ENCODE data around the gene GNAI1.

Gene GNAI1

GRCh38 chr7:80218723-80219122 lies 84.1 kb downstream of the GNAI1 start:
- no peaks in the 10 kb centered on the region for H3K4me1 ChIP-seq (ENCODE audit: insufficient read depth, low read length)
- H3K4me3 ChIP-seq (ENCODE audit: low read depth in 1 of 2, low read length in 2 of 2): no peak overlapping the region
- peaks cover 5% of the 10 kb centered on the region for H3K36me3 ChIP-seq (ENCODE audit: insufficient read depth, low read length)
- H3K9ac ChIP-seq (ENCODE audit: low read length): no peak overlapping the region
- no peaks in the 10 kb centered on the region for H3K27me3 ChIP-seq (ENCODE audit: control insufficient read depth in 1 of 2, insufficient read depth in 2 of 2, low read length in 2 of 2)
- no peak overlapping the region for H3K27ac ChIP-seq (ENCODE audit: low read depth, low read length)
- no peaks in the 10 kb centered on the region for H3K9me3 ChIP-seq (ENCODE audit: low read length)

- Histone ChIP-seq H3K36me3 (ENCODE audit: insufficient read depth, low read length) (no peaks in the 10 kb centered on the region), H3K9me3 (ENCODE audit: low read length) (no peaks in the 10 kb centered on the region), H3K4me1 (ENCODE audit: insufficient read depth, low read length) (no peaks in the 10 kb centered on the region), H3K27me3 (ENCODE audit: control insufficient read depth in 1 of 2, insufficient read depth in 2 of 2, low read length in 2 of 2) (no peaks in the 10 kb centered on the region), H3K4me3 (ENCODE audit: low read depth in 1 of 2, low read length in 2 of 2) (no peak overlapping the region), H3K27ac (ENCODE audit: low read depth, low read length) (no peak overlapping the region), H3K9ac (ENCODE audit: low read length) (no peak overlapping the region)
Observed at GRCh38 chr7:80220022-80220634, 85.5 kb downstream of the GNAI1 start.

GRCh38 chr7:80224415-80224814 lies 89.8 kb downstream of the GNAI1 start:
- no peak overlapping the region for H3K27ac ChIP-seq (ENCODE audit: low read depth, low read length)
- no peak overlapping the region for H3K4me3 ChIP-seq (ENCODE audit: low read depth in 1 of 2, low read length in 2 of 2)
- no peak overlapping the region for H3K9ac ChIP-seq (ENCODE audit: low read length)
- no peaks in the 10 kb centered on the region for H3K9me3 ChIP-seq (ENCODE audit: low read length)
- H3K36me3 ChIP-seq (ENCODE audit: insufficient read depth, low read length): no peaks in the 10 kb centered on the region
- no peaks in the 10 kb centered on the region for H3K27me3 ChIP-seq (ENCODE audit: control insufficient read depth in 1 of 2, insufficient read depth in 2 of 2, low read length in 2 of 2)
- H3K4me1 ChIP-seq (ENCODE audit: insufficient read depth, low read length): no peaks in the 10 kb centered on the region

GRCh38 chr7:80225361-80225760 lies 90.7 kb downstream of the GNAI1 start:
- no peak overlapping the region for H3K27ac ChIP-seq (ENCODE audit: low read depth, low read length)
- no peaks in the 10 kb centered on the region for H3K27me3 ChIP-seq (ENCODE audit: control insufficient read depth in 1 of 2, insufficient read depth in 2 of 2, low read length in 2 of 2)
- H3K4me1 ChIP-seq (ENCODE audit: insufficient read depth, low read length): no peaks in the 10 kb centered on the region
- H3K9me3 ChIP-seq (ENCODE audit: low read length): no peaks in the 10 kb centered on the region
- H3K9ac ChIP-seq (ENCODE audit: low read length): no peak overlapping the region
- no peaks in the 10 kb centered on the region for H3K36me3 ChIP-seq (ENCODE audit: insufficient read depth, low read length)
- H3K4me3 ChIP-seq (ENCODE audit: low read depth in 1 of 2, low read length in 2 of 2): no peak overlapping the region

GRCh38 chr7:80226629-80227028 lies 92.0 kb downstream of the GNAI1 start:
- H3K27me3 ChIP-seq (ENCODE audit: control insufficient read depth in 1 of 2, insufficient read depth in 2 of 2, low read length in 2 of 2): no peaks in the 10 kb centered on the region

GRCh38 chr7:80230327-80230726 lies 95.7 kb downstream of the GNAI1 start:
- no peaks in the 10 kb centered on the region for H3K36me3 ChIP-seq (ENCODE audit: insufficient read depth, low read length)
- H3K9ac ChIP-seq (ENCODE audit: low read length): no peak overlapping the region
- no peak overlapping the region for H3K27ac ChIP-seq (ENCODE audit: low read depth, low read length)
- H3K27me3 ChIP-seq (ENCODE audit: control insufficient read depth in 1 of 2, insufficient read depth in 2 of 2, low read length in 2 of 2): no peaks in the 10 kb centered on the region
- no peak overlapping the region for H3K4me3 ChIP-seq (ENCODE audit: low read depth in 1 of 2, low read length in 2 of 2)
- H3K9me3 ChIP-seq (ENCODE audit: low read length): no peaks in the 10 kb centered on the region
- H3K4me1 ChIP-seq (ENCODE audit: insufficient read depth, low read length): no peaks in the 10 kb centered on the region

More at GRCh38 chr7:80226629-80227028, 92.0 kb downstream of the GNAI1 start:
- Histone ChIP-seq H3K4me3 (ENCODE audit: low read depth in 1 of 2, low read length in 2 of 2) (no peak overlapping the region), H3K9me3 (ENCODE audit: low read length) (no peaks in the 10 kb centered on the region), H3K27ac (ENCODE audit: low read depth, low read length) (no peak overlapping the region), H3K36me3 (ENCODE audit: insufficient read depth, low read length) (no peaks in the 10 kb centered on the region), H3K9ac (ENCODE audit: low read length) (no peak overlapping the region), H3K4me1 (ENCODE audit: insufficient read depth, low read length) (no peaks in the 10 kb centered on the region)

DNA sequence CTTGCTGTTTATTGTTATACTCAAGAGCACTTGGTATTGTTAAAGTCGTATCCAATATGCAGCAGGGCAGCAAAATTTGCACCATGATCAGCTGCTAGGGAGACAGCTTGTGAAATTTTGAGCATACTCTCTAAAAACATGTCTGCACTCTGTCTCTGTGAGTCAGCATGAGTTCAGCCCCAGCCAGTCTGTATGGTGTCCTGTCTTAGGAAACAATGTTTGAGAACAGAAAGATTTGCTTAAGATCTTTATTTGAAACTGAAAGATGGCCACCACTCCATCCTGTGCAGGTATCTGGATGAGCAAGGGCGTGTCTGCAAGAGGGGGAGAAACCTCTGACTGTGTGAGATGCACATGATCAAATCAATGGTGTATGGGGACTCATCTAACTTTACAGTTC lies 97.1 kb downstream of the GNAI1 start:
- H3K27ac ChIP-seq (ENCODE audit: low read depth, low read length): no peak overlapping the region
- no peak overlapping the region for H3K9ac ChIP-seq (ENCODE audit: low read length)
- H3K4me3 ChIP-seq (ENCODE audit: low read depth in 1 of 2, low read length in 2 of 2): no peak overlapping the region
- H3K36me3 ChIP-seq (ENCODE audit: insufficient read depth, low read length): no peaks in the 10 kb centered on the region
- no peaks in the 10 kb centered on the region for H3K9me3 ChIP-seq (ENCODE audit: low read length)
- no peaks in the 10 kb centered on the region for H3K4me1 ChIP-seq (ENCODE audit: insufficient read depth, low read length)
- no peaks in the 10 kb centered on the region for H3K27me3 ChIP-seq (ENCODE audit: control insufficient read depth in 1 of 2, insufficient read depth in 2 of 2, low read length in 2 of 2)

DNA sequence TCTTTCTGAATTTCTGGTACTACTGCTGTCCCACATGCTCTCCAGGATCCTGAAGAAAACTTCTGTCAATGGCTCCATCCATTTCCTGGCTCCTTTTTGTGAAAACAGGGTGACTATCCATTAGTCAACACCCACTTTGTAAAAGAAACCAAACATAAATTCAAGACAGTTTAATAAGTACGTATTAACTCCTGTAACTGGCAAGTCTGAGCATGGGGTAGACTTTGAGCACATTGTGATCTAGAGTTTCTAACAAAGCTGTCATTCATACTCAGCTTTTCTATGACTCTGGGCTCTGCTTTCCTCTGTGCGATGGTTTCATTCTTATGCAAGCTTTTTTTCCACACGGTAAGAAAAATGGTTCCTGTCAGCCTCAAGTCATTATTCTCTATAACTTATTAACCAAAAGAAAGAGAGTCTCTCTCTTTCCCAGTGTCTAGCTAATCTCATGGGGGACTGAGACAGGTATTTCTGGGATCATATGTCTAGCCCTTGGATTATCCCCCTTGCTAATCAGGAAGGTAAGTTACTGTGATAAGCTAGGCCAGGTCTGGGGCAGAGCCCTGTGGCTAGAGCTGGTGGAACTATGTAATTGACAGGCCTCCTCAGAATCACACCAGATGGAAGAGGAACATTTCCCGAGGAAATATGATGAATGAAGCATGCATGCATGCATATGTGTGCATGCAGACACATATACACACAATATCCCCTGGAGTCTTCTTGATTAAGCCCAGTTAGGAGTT lies 98.5 kb downstream of the GNAI1 start:
- no peak overlapping the region for H3K27ac ChIP-seq (ENCODE audit: low read depth, low read length)
- no peaks in the 10 kb centered on the region for H3K27me3 ChIP-seq (ENCODE audit: control insufficient read depth in 1 of 2, insufficient read depth in 2 of 2, low read length in 2 of 2)

DNA sequence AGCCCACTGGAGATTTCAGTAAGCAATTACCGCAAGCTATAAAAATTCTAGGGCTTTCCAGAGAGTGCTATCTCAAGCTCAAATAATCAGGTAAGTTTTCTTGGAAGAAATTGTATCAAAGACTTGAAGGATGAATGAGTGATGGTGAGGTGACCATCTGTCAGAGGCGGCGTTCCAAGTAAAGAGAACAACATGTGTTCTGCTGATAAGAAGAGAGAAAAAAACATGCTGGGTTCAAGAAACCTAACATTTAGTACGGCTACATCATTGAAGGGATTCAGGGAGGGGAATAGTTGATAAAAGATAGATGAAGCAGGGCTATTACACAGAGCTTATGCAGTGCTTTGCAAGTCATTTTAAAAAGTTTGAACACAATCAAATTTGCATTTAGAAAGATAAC lies 100.7 kb downstream of the GNAI1 start:
- Histone ChIP-seq H3K9ac (ENCODE audit: low read length) (no peak overlapping the region), H3K4me1 (ENCODE audit: insufficient read depth, low read length) (no peaks in the 10 kb centered on the region), H3K27me3 (ENCODE audit: control insufficient read depth in 1 of 2, insufficient read depth in 2 of 2, low read length in 2 of 2) (no peaks in the 10 kb centered on the region), H3K27ac (ENCODE audit: low read depth, low read length) (no peak overlapping the region), H3K9me3 (ENCODE audit: low read length) (no peaks in the 10 kb centered on the region), H3K4me3 (ENCODE audit: low read depth in 1 of 2, low read length in 2 of 2) (no peak overlapping the region), H3K36me3 (ENCODE audit: insufficient read depth, low read length) (no peaks in the 10 kb centered on the region)

More for the DNA sequence above, 98.5 kb downstream of the GNAI1 start:
- no peak overlapping the region for H3K9ac ChIP-seq (ENCODE audit: low read length)
- no peaks in the 10 kb centered on the region for H3K9me3 ChIP-seq (ENCODE audit: low read length)
- no peaks in the 10 kb centered on the region for H3K36me3 ChIP-seq (ENCODE audit: insufficient read depth, low read length)
- no peaks in the 10 kb centered on the region for H3K4me1 ChIP-seq (ENCODE audit: insufficient read depth, low read length)
- no peak overlapping the region for H3K4me3 ChIP-seq (ENCODE audit: low read depth in 1 of 2, low read length in 2 of 2)

GRCh38 chr7:80236681-80237080 lies 102.0 kb downstream of the GNAI1 start:
- no peaks in the 10 kb centered on the region for H3K27me3 ChIP-seq (ENCODE audit: control insufficient read depth in 1 of 2, insufficient read depth in 2 of 2, low read length in 2 of 2)
- no peak overlapping the region for H3K9ac ChIP-seq (ENCODE audit: low read length)
- no peaks in the 10 kb centered on the region for H3K4me1 ChIP-seq (ENCODE audit: insufficient read depth, low read length)
- no peak overlapping the region for H3K27ac ChIP-seq (ENCODE audit: low read depth, low read length)
- no peaks in the 10 kb centered on the region for H3K36me3 ChIP-seq (ENCODE audit: insufficient read depth, low read length)
- no peaks in the 10 kb centered on the region for H3K9me3 ChIP-seq (ENCODE audit: low read length)
- H3K4me3 ChIP-seq (ENCODE audit: low read depth in 1 of 2, low read length in 2 of 2): no peak overlapping the region

DNA sequence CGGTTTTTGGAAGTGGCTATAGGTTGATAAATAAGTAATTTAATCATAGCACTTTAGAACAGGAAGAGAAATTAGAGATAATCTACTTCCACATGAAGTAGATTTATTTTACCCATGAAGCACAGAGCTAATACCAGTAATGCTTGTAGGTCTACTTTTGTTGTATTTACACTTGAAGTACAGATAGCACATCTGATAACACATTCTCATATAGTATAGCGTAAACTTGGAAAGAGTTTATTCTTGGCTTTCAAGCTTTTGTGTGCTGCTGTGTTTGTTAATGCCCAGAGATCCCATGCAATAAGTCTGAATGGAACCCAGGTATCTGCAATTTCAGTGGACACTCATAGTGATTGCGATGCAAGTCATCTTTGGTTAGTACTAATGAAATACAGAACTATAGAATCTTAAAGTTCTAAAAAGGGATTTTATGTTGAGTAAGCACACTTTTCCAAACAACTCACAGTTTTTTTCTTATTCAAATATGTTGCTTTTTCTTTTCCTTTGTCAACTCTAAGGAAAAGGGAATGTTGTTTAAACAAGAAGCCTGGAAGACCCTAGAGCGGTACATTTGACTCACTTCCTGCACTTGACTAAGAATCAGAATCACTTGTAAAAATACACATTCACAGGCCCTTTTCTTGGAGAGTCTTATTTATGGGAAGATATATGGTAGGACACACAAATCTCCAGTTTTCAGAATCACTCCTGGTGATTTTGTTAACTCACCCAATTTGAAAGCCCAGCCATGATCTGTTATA lies 105.8 kb downstream of the GNAI1 start:
- Histone ChIP-seq H3K9ac (ENCODE audit: low read length) (no peak overlapping the region), H3K9me3 (ENCODE audit: low read length) (no peaks in the 10 kb centered on the region), H3K27me3 (ENCODE audit: control insufficient read depth in 1 of 2, insufficient read depth in 2 of 2, low read length in 2 of 2) (no peaks in the 10 kb centered on the region), H3K4me3 (ENCODE audit: low read depth in 1 of 2, low read length in 2 of 2) (no peak overlapping the region), H3K27ac (ENCODE audit: low read depth, low read length) (no peak overlapping the region), H3K4me1 (ENCODE audit: insufficient read depth, low read length) (no peaks in the 10 kb centered on the region), H3K36me3 (ENCODE audit: insufficient read depth, low read length) (no peaks in the 10 kb centered on the region)
